Activated T-cell treated with anti-CD3 and anti-CD28 coated beads, Interleukin-2, amount 50 U/mL, for 4 hours (primary cell): ENCODE results near the gene STAT6. TPM values are rescaled to one million over a fixed set of nuclear protein-coding genes. Genes with fewer than 3 reads are reported as not detected.

Experiments
- ATAC-seq, 2 donors: fragments of 200-7000 bp; cut with Tn5 transposase; one replicate each; pipeline ENCODE4 v1.10.0; 2021
- DNase-seq: peaks from one replicate; pipeline ENCODE4 v3.0.0-alpha.2; 2020
- H3K27me3 Mint-ChIP-seq: one replicate; pipeline ENCODE4 v1.8.0; 2021; ENCODE audit warnings: low read depth, mixed read lengths
- H3K36me3 Mint-ChIP-seq: one replicate; pipeline ENCODE4 v1.8.0; 2022; ENCODE audit warnings: mixed read lengths; ENCODE audit not compliant: insufficient read depth
- H3K4me1 Mint-ChIP-seq: one replicate; pipeline ENCODE4 v1.8.0; 2021; ENCODE audit warnings: low read depth, mixed read lengths
- H3K4me3 Mint-ChIP-seq: one replicate; pipeline ENCODE4 v1.8.0; 2021; ENCODE audit warnings: mild to moderate bottlenecking, moderate library complexity, mixed read lengths
- H3K9me3 Mint-ChIP-seq: one replicate; pipeline ENCODE4 v1.8.0; 2021; ENCODE audit warnings: mixed read lengths
- total RNA-seq, 3 donors: library from RNA; stranded (reverse); gene quantifications; one replicate each; pipeline ENCODE4 v1.2.1, GENCODE V29; 2021

Gene STAT6
- total RNA-seq, 3 donors from 2014 or later, result 312 to 340 (median 339) TPM

DNA sequence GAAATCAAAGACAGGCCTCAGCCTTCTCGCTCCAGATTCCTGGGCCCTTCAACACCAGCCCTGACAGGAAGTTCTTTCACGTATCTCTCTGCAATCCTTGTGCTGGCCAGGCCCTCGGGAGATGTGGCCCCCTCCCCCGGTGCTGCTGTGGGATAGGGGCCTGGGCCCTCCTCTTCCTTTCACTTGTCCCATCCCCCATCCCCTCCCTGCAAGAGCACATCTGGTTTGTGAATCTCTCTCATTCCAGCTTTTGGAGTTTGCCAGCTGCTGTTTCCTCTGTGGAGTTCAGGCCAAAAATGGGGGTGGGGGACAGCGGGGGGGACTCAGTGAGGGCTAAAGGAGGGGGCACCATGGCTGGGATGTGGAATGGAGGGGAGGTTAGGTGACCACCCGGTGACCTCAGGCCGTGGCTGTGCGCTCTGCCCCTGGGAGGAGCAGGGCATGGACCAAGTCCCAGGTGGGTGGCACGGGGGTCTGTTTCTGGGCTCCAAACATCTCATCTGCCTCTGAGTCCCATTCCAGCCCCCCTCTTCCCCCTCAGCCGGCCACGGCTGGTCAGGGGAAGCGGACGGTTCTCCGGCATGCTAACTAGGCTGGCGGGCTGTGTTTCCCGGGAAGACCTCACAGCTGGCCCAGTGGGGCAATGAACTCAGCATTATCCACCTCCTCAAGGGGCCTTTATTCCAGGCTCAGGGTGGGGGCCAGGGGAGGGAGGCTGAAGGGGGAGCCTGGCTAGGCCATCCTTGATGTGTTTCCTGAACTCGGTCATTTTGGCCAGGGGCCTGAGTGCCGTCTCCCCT, 24.6 kb upstream of the STAT6 start:
- Mint-ChIP-seq H3K9me3 (no peaks in the 10 kb centered on the region), H3K4me1 (no peaks in the 10 kb centered on the region), H3K27me3 (no peaks in the 10 kb centered on the region), H3K36me3 (no peaks in the 10 kb centered on the region), H3K4me3 (no peak overlapping the region)
- ATAC-seq (no peak), DNase-seq (no peak)

DNA sequence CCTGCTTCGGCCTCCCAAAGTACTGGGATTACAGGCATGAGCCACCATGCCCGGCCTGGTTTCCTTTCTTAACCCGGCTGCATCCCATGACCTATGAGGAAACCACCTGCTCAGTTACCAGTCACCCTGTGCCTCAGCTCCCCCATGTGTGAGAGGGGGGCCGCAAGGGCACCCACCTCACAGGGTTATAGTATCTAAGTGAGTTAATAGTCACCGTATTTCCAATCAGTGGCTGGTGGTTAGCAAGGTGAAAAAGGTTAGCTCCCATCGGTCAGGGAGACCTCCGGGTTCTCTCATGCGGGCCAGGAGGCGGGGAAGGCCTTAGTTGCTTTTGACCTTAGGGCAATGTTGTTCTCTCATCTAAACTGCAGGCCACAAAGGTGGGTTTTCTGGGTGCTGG, 23.8 kb upstream of the STAT6 start:
- H3K36me3 Mint-ChIP-seq, result no peaks in the 10 kb centered on the region
- no peak overlapping the region for H3K4me3 Mint-ChIP-seq
- DNase-seq, result no peak
- peaks cover 4% of the 10 kb centered on the region for H3K27me3 Mint-ChIP-seq
- ATAC-seq, result no peak
- H3K9me3 Mint-ChIP-seq, result no peaks in the 10 kb centered on the region
- H3K4me1 Mint-ChIP-seq, result peaks cover under 1% of the 10 kb centered on the region

DNA sequence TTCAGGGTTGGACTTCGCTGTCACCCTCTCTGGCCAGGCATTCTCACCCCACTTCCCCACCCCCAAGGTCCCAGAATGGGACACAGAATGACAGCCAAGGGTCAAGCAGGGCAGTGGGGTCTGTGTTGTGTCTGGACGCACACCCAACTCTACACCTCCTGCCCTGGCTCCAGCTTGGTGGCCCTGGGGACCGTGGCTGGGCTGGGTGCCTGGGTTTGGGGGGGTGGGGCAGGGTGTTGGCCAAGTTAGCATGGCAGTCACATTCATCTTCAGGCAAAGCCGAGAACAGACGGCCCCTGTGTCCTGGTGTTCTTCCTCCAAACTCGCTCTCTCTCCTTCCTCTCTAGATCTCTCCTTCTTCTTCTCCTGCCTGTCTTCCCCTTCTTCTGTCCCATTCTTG, 22.8 kb upstream of the STAT6 start:
- no peak overlapping the region for H3K4me3 Mint-ChIP-seq
- no peaks in the 10 kb centered on the region for H3K36me3 Mint-ChIP-seq
- no peak for DNase-seq
- no peak for ATAC-seq
- H3K4me1 Mint-ChIP-seq, result peaks cover 5% of the 10 kb centered on the region
- H3K9me3 Mint-ChIP-seq, result no peaks in the 10 kb centered on the region
- H3K27me3 Mint-ChIP-seq, result peaks cover 4% of the 10 kb centered on the region

DNA sequence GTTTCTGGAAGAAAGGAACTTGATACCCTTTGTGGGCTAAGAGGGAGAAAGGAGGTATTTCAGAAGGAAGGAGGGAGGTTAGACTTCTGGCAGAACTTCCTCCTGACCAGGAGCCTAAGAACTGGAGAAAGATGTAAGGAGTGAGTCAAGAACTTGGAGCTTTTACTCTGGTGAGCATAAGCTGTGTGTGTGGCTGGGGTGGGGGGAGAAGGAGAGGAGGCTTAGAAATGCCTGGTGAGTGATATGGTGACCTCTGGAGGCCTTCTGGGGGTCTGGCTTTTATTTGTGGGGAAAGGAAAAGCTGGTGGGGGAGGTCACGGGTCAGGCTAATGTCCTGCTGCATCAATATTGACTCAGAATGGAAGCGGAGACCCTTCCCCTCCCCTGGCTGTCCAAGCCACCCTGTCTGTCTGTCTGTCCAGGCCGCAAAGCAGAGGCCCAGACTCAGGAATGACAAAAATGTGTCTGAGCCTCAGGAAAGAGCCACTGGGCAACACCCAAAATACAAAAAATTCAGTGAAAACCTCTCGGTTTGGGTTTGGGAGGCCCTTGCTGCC, 21.9 kb upstream of the STAT6 start:
- no peak for DNase-seq
- Mint-ChIP-seq H3K4me3 (no peak overlapping the region), H3K27me3 (peaks cover 4% of the 10 kb centered on the region), H3K36me3 (no peaks in the 10 kb centered on the region), H3K4me1 (peaks cover 5% of the 10 kb centered on the region), H3K9me3 (no peaks in the 10 kb centered on the region)
- no peak for ATAC-seq

DNA sequence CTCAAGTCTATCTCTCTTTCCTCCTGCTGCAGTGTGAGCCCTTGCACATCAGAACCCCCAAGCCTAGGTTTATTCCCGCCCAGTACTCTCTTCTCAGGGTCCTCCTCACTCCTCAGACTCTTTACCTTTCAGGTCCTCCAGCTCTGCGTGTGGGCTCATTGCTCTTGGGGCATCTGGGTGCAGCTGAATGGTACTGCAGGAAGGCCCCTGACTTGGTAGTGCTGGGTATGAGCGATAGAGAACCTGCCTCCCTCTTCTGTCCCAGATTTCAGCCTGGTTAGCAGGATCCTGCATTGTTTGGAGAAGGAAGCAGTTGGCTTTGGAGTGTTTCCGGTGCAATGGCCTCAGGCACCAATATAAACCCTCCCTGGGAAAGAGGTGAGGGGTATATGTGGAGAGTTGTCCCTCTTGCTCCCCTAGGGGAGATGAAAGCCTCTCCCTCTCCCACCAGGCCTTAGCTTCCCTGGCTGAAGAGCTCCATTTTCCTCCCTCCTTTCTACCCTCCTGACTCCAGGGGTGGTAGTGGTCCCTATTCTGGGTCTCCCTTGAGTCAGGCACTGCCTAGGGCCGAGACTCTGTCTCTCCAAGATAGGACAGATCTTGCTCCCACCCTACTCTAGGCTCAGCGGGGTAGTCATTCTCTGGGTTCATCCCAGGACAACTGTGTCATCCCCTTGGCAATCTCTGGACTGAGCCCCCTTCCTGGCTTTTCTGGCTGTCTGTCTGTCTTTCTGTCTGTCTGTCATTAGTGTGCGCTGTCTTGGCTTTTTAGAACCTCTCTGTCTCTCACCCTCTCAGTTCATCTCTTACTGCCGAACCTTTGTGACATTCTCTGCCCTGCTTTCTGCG, 21.0 kb upstream of the STAT6 start:
- Mint-ChIP-seq H3K9me3 (no peaks in the 10 kb centered on the region), H3K36me3 (no peaks in the 10 kb centered on the region), H3K4me1 (peaks cover 8% of the 10 kb centered on the region), H3K27me3 (peaks cover 4% of the 10 kb centered on the region), H3K4me3 (no peak overlapping the region)
- ATAC-seq (no peak), DNase-seq (no peak)

DNA sequence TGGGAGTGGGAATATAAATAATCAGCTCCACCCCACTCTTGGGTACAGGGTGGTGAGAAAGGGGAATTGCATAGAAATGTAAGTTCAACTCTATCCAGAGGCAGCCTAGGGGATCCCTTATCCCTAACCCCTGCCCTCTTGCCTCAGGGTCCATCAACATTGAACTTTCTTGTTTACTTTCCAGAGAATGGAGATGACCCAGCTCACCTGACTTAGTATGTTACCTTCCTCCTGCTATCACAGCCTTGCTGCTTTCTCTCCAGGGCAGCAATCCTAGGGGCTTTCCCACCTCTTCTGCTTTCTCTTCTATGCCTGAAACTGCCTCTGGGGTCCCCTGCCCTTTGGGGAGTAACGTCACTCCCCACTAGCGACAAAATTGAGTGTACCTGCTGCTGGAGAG, 19.8 kb upstream of the STAT6 start:
- Mint-ChIP-seq H3K4me3 (no peak overlapping the region), H3K9me3 (no peaks in the 10 kb centered on the region)
- DNase-seq, result no peak

DNA sequence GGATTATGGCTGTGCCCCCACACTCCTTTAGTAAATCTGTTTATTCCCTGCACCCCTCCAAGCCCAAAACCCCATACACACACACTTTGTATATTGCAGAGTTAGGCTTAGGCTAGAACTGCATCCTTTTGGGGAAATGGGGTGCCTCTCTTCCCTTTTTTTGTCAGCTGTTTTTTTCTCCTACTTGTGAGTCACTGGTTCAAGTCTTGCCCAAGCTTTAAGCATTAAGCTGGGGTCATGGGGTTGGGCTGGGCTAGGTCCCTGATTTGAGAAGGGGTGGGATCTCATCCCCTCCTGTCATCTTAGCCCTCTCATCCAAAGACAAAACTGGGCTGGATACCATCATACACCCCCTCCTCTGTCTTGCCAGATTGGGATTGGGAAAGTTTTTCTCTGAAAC, 18.7 kb upstream of the STAT6 start:
- no peaks in the 10 kb centered on the region for H3K9me3 Mint-ChIP-seq
- no peaks in the 10 kb centered on the region for H3K36me3 Mint-ChIP-seq
- H3K4me1 Mint-ChIP-seq, result peaks cover 9% of the 10 kb centered on the region
- H3K27me3 Mint-ChIP-seq, result peaks cover 4% of the 10 kb centered on the region
- DNase-seq (no peak), ATAC-seq (no peak)
- H3K4me3 Mint-ChIP-seq, result peak overlapping the region; percentile 64

More for the DNA sequence above, 19.8 kb upstream of the STAT6 start:
- peaks cover 9% of the 10 kb centered on the region for H3K4me1 Mint-ChIP-seq
- no peak for ATAC-seq
- H3K27me3 Mint-ChIP-seq, result peaks cover 4% of the 10 kb centered on the region
- H3K36me3 Mint-ChIP-seq, result no peaks in the 10 kb centered on the region

DNA sequence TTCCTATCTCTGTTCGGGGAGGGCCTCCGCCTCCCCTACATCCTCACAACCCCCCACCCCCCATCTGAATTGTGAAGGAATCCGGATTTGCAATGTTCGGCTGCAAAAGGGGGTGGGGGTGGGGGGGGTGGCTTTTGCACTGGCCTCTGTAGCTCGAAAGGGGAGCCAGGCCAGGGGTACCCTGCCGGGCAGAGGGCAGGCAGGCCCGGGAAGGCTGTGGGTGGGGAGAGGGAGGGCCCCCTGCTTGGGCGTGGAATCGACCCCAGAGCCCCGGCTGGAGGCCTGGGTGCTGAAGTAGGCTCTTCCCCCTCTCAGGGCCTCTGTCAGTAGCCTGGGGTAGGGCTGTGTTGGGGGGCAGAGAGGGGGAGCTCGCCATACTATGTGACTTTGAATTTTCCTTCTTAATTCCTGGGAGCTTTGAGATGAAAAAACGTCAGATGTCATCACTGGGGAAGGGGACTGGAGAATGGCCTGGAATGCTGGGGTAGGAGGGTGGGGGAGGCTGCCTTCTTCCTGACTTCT, 18.2 kb upstream of the STAT6 start:
- no peak for DNase-seq
- ATAC-seq, result no peak
- peaks cover 9% of the 10 kb centered on the region for H3K4me1 Mint-ChIP-seq
- H3K36me3 Mint-ChIP-seq, result no peaks in the 10 kb centered on the region
- no peaks in the 10 kb centered on the region for H3K9me3 Mint-ChIP-seq
- H3K4me3 Mint-ChIP-seq, result peak overlapping the region; percentile 64
- peaks cover 4% of the 10 kb centered on the region for H3K27me3 Mint-ChIP-seq

DNA sequence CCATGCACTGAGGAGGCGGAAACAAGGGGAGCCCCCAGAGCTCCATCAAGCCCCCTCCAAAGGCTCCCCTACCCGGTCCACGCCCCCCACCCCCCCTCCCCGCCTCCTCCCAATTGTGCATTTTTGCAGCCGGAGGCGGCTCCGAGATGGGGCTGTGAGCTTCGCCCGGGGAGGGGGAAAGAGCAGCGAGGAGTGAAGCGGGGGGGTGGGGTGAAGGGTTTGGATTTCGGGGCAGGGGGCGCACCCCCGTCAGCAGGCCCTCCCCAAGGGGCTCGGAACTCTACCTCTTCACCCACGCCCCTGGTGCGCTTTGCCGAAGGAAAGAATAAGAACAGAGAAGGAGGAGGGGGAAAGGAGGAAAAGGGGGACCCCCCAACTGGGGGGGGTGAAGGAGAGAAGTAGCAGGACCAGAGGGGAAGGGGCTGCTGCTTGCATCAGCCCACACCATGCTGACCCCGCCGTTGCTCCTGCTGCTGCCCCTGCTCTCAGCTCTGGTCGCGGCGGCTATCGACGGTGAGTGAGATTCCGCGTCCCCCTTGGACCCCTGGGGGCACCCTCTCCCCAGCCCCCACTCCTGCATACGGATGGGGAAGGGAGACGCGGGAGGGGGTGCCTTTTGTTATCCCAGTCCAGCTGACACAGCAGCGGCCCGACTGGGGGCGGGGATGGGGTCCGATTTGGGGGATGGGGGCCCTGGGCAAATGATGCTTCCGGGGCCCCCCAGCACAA, 17.5 kb upstream of the STAT6 start:
- Mint-ChIP-seq H3K27me3 (peaks cover 4% of the 10 kb centered on the region), H3K4me3 (peak overlapping the region; percentile 24), H3K4me1 (peaks cover 12% of the 10 kb centered on the region), H3K36me3 (no peaks in the 10 kb centered on the region), H3K9me3 (no peaks in the 10 kb centered on the region)
- ATAC-seq, result peak; percentile 15 to 22
- no peak for DNase-seq

DNA sequence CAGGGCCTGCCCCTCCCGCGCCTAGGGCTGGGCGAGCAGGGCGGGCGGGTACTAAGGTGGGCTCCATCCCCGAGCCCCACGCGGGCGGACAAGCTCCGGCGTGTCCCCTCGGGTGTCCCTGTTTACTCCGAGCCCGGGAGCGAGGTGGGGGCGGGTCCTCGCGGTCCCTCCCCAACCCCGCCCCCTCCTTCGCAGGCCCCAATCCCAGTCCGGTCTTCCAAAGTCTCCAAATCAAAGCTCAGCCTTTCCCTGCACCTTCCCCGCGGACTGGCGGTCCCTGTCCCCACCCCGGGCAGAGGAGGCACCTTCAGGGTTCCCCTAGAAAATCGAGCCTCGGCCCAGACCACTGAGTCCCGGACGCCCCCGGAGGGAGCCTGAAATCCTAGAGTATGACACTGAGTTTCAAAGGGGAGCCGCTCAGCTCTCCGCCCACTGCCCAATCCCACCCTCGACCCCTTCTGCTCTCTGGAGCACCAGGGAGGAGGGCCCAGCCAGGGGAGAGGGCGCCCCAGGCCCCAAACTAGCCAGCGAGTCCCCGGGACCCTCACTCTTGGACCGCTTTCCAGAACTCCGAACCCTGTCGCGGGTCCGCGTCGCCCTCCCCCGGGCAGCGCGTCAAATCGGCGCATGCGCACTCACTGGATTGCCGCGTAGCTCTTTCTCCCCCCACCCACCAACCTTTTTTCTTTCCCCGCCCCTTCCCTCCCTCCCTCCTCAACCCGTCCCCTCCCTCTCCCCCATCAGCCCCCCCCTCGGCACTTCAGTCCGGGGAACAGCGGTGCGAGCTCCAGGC, 16.8 kb upstream of the STAT6 start, which contains the start of gene LRP1:
LRP1 (plus strand) TSS at position 758 of the 793 bp plus-strand sequence. CDS start 482 bp downstream, outside the sequence.
- Mint-ChIP-seq H3K36me3 (no peaks in the 10 kb centered on the region), H3K4me1 (peaks cover 12% of the 10 kb centered on the region), H3K27me3 (peaks cover 4% of the 10 kb centered on the region), H3K9me3 (no peaks in the 10 kb centered on the region), H3K4me3 (peak within 1 kb of the TSS; percentile 85)
- DNase-seq, result peak; percentile 79
- ATAC-seq, result peak; percentile 69 to 70

DNA sequence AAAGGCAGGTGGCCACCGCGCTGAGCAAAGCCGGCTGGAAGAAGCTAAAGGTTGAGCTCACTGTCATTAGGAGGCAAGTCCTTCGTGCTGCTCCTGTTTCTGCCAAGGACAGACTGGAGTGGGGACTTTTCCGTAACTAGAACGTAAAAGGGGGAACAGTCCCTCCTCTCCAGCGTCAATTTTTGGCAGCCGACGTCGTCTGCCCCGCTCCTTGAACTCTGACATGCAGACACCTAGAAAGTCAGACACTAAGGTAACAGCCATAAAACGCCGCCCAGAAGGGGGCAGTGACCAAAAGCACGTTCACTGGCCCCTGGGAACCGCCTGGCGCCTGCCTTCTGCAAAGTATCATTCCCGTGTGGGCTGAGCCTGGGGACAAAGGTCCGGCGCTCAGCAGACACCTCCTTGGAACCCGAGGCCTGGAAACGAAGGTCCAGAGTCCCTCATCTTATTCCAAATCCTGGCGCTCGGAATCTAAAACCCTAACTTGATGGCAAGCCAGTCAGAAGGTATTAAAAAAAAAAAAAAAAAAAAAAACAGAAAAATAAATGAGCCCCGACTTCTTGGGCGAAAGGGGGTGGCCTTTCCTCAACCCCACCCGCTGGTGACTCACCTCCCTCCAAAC, 16.1 kb upstream of the STAT6 start:
- no peaks in the 10 kb centered on the region for H3K36me3 Mint-ChIP-seq
- H3K9me3 Mint-ChIP-seq, result no peaks in the 10 kb centered on the region
- DNase-seq (peak; percentile 71), ATAC-seq (no peak)
- H3K27me3 Mint-ChIP-seq, result peaks cover 4% of the 10 kb centered on the region
- H3K4me3 Mint-ChIP-seq, result peak overlapping the region; percentile 85
- H3K4me1 Mint-ChIP-seq, result peaks cover 12% of the 10 kb centered on the region

DNA sequence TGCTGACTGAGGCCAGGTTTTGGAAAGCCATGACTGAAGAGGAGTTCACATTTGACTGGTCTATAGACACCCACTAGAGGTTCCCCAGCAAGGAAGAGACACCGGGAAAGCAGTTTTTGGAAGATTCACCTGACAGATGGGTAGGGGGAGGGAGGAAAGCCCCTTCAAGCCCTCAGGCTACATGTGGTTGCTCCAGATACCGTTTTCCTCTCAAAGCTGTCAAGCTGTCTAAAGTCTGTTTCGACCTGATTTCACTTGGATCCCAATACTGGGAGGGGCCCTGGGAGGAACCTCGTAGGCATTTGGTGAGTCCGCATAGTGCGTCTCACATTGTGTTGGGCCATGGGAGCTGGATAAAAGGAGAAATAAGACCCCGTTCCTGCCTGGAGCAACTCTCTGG, 15.4 kb upstream of the STAT6 start:
- Mint-ChIP-seq H3K9me3 (no peaks in the 10 kb centered on the region), H3K4me1 (peaks cover 12% of the 10 kb centered on the region), H3K36me3 (no peaks in the 10 kb centered on the region), H3K4me3 (peak overlapping the region; percentile 21), H3K27me3 (peaks cover 4% of the 10 kb centered on the region)
- no peak for ATAC-seq
- no peak for DNase-seq

DNA sequence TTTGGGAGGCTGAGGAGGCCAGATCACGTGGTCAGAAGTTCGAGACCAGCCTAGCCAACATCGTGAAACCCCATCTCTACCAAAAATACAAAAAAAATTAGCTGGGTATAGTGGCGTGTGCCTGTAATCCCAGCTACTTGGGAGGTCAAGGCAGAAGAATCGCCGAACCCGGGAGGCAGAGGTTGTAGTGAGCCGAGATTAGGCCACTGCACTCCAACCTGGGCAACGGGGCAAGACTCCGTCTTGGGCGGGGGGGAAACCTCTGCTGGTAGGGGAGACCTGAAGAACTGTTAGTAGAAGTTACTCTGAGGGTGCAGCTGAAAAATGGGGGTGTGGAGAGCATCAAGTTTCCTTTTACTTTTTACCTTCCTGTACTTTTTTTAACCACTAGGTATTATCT, 14.9 kb upstream of the STAT6 start:
- peaks cover 4% of the 10 kb centered on the region for H3K27me3 Mint-ChIP-seq
- H3K9me3 Mint-ChIP-seq, result no peaks in the 10 kb centered on the region
- H3K4me3 Mint-ChIP-seq, result no peak overlapping the region
- DNase-seq (no peak), ATAC-seq (no peak)
- H3K36me3 Mint-ChIP-seq, result no peaks in the 10 kb centered on the region
- peaks cover 12% of the 10 kb centered on the region for H3K4me1 Mint-ChIP-seq
